Measurements from ENCODE around the gene CENPA.

CENPA gene

GRCh38 chr2:26780203-26780760, 5.6 kb upstream of the CENPA start:
- H3K4me3 ChIP-seq (ENCODE audit: low read depth, low read length): no peak overlapping the region
- peak; percentile 79 for DNase-seq (ENCODE audit: low read depth)
- TF ChIP-seq CTCF (IDR thresholded peaks at IDR 0.05; ENCODE audit: low read depth, low read length) (no peak), MYC (IDR thresholded peaks at IDR 0.05; ENCODE audit: low read depth, low read length) (no peak), MAX (IDR thresholded peaks at IDR 0.05; ENCODE audit: low read depth, low read length) (no peak), POLR2A (IDR thresholded peaks at IDR 0.05; ENCODE audit: extremely low read depth, insufficient read length) (no peak)

GRCh38 chr2:26782876-26783704, 2.8 kb upstream of the CENPA start:
- H3K4me3 ChIP-seq (ENCODE audit: low read depth, low read length): no peak overlapping the region
- DNase-seq (ENCODE audit: low read depth): no peak
- no peak for TF ChIP-seq MAX (IDR thresholded peaks at IDR 0.05; ENCODE audit: low read depth, low read length)
- no peak for TF ChIP-seq CTCF (IDR thresholded peaks at IDR 0.05; ENCODE audit: low read depth, low read length)

- TF ChIP-seq POLR2A (IDR thresholded peaks at IDR 0.05; ENCODE audit: extremely low read depth, insufficient read length) (no peak), CTCF (IDR thresholded peaks at IDR 0.05; ENCODE audit: low read depth, low read length) (no peak), MAX (IDR thresholded peaks at IDR 0.05; ENCODE audit: low read depth, low read length) (no peak), MYC (IDR thresholded peaks at IDR 0.05; ENCODE audit: low read depth, low read length) (no peak)
- no peak overlapping the region for H3K4me3 ChIP-seq (ENCODE audit: low read depth, low read length)
- no peak for DNase-seq (ENCODE audit: low read depth)
Measured at GRCh38 chr2:26784570-26785234, 1.2 kb upstream of the CENPA start.

- peak; percentile 54 for DNase-seq (ENCODE audit: low read depth)
- H3K4me3 ChIP-seq (ENCODE audit: low read depth, low read length): peak overlapping the region; percentile 98
- no peak for TF ChIP-seq MAX (IDR thresholded peaks at IDR 0.05; ENCODE audit: low read depth, low read length)
- TF ChIP-seq POLR2A (IDR thresholded peaks at IDR 0.05; ENCODE audit: extremely low read depth, insufficient read length): no peak
- no peak for TF ChIP-seq MYC (IDR thresholded peaks at IDR 0.05; ENCODE audit: low read depth, low read length)
- TF ChIP-seq CTCF (IDR thresholded peaks at IDR 0.05; ENCODE audit: low read depth, low read length): no peak
Measured at GRCh38 chr2:26786207-26787028, 562 bp downstream of the CENPA start.

- no peak for DNase-seq (ENCODE audit: low read depth)
- TF ChIP-seq MAX (IDR thresholded peaks at IDR 0.05; ENCODE audit: low read depth, low read length) (no peak), CTCF (IDR thresholded peaks at IDR 0.05; ENCODE audit: low read depth, low read length) (no peak), MYC (IDR thresholded peaks at IDR 0.05; ENCODE audit: low read depth, low read length) (no peak), POLR2A (IDR thresholded peaks at IDR 0.05; ENCODE audit: extremely low read depth, insufficient read length) (no peak)
Measured at GRCh38 chr2:26792720-26793119, 6.9 kb downstream of the CENPA start.

More at GRCh38 chr2:26792720-26793119, 6.9 kb downstream of the CENPA start:
- no peak overlapping the region for H3K4me3 ChIP-seq (ENCODE audit: low read depth, low read length)

Measured in NB4 (cell line).